Measurements from ENCODE around the gene ANKUB1. TPM values are rescaled to one million over a fixed set of nuclear protein-coding genes. Genes with fewer than 3 reads are reported as not detected.

Gene ANKUB1
- total RNA-seq, 1 donor from 2014 or later = not detected

- Mint-ChIP-seq H3K27ac (peak overlapping the region; percentile 13), H3K27me3 (ENCODE audit: low read depth) (no peaks in the 10 kb centered on the region), H3K9me3 (no peaks in the 10 kb centered on the region)
Measured at GRCh38 chr3:149738876-149739275, 53.5 kb downstream of the ANKUB1 start.

GRCh38 chr3:149736953-149737205 is 55.5 kb downstream of the ANKUB1 start:
- H3K9me3 Mint-ChIP-seq = no peaks in the 10 kb centered on the region
- H3K36me3 Mint-ChIP-seq (ENCODE audit: low read depth) = peaks cover 19% of the 10 kb centered on the region
- no peaks in the 10 kb centered on the region for H3K27me3 Mint-ChIP-seq (ENCODE audit: low read depth)
- intact Hi-C loops (cut with micrococcal nuclease) = no loop called here
- no peak overlapping the region for H3K4me3 Mint-ChIP-seq (ENCODE audit: low read depth)
- H3K4me1 Mint-ChIP-seq (ENCODE audit: low read depth) = peaks cover 2% of the 10 kb centered on the region
- no peak overlapping the region for H3K27ac Mint-ChIP-seq
- no peak for DNase-seq (ENCODE audit: low spot score)

More at GRCh38 chr3:149738876-149739275, 53.5 kb downstream of the ANKUB1 start:
- Mint-ChIP-seq H3K4me1 (ENCODE audit: low read depth) (peaks cover 2% of the 10 kb centered on the region), H3K4me3 (ENCODE audit: low read depth) (no peak overlapping the region), H3K36me3 (ENCODE audit: low read depth) (peaks cover 21% of the 10 kb centered on the region)
- intact Hi-C loops (cut with micrococcal nuclease) = no loop called here
- DNase-seq (ENCODE audit: low spot score) = no peak

GRCh38 chr3:149736175-149736952 is 56.0 kb downstream of the ANKUB1 start:
- intact Hi-C loops (cut with micrococcal nuclease) = no loop called here
- DNase-seq (ENCODE audit: low spot score) = no peak
- H3K27me3 Mint-ChIP-seq (ENCODE audit: low read depth) = no peaks in the 10 kb centered on the region
- H3K4me3 Mint-ChIP-seq (ENCODE audit: low read depth) = no peak overlapping the region
- peaks cover 14% of the 10 kb centered on the region for H3K36me3 Mint-ChIP-seq (ENCODE audit: low read depth)
- no peak overlapping the region for H3K27ac Mint-ChIP-seq
- no peaks in the 10 kb centered on the region for H3K9me3 Mint-ChIP-seq
- H3K4me1 Mint-ChIP-seq (ENCODE audit: low read depth) = peaks cover 2% of the 10 kb centered on the region

GRCh38 chr3:149732234-149732633 is 60.1 kb downstream of the ANKUB1 start:
- DNase-seq (ENCODE audit: low spot score) = no peak
- Mint-ChIP-seq H3K27ac (no peak overlapping the region), H3K36me3 (ENCODE audit: low read depth) (no peaks in the 10 kb centered on the region), H3K9me3 (no peaks in the 10 kb centered on the region), H3K4me1 (ENCODE audit: low read depth) (peaks cover 3% of the 10 kb centered on the region), H3K4me3 (ENCODE audit: low read depth) (no peak overlapping the region), H3K27me3 (ENCODE audit: low read depth) (no peaks in the 10 kb centered on the region)
- intact Hi-C loops (cut with micrococcal nuclease) = no loop called here

- intact Hi-C loops (cut with micrococcal nuclease) = loop anchor here (1.0 kb wide), 3 partner anchors 24 to 151 kb away; no protein-coding TSS in a partner anchor
- H3K4me3 Mint-ChIP-seq (ENCODE audit: low read depth) = no peak overlapping the region
- H3K27me3 Mint-ChIP-seq (ENCODE audit: low read depth) = no peaks in the 10 kb centered on the region
- DNase-seq (ENCODE audit: low spot score) = no peak
- H3K9me3 Mint-ChIP-seq = peaks cover 3% of the 10 kb centered on the region
- H3K27ac Mint-ChIP-seq = peak overlapping the region; percentile 34
- H3K36me3 Mint-ChIP-seq (ENCODE audit: low read depth) = no peaks in the 10 kb centered on the region
- H3K4me1 Mint-ChIP-seq (ENCODE audit: low read depth) = peaks cover 9% of the 10 kb centered on the region
Measured at GRCh38 chr3:149727656-149728055, 64.7 kb downstream of the ANKUB1 start.

GRCh38 chr3:149726716-149727407 is 65.5 kb downstream of the ANKUB1 start:
- no peaks in the 10 kb centered on the region for H3K36me3 Mint-ChIP-seq (ENCODE audit: low read depth)
- H3K27ac Mint-ChIP-seq = no peak overlapping the region
- no peak overlapping the region for H3K4me3 Mint-ChIP-seq (ENCODE audit: low read depth)
- no peaks in the 10 kb centered on the region for H3K27me3 Mint-ChIP-seq (ENCODE audit: low read depth)
- H3K9me3 Mint-ChIP-seq = peaks cover 10% of the 10 kb centered on the region
- peaks cover 9% of the 10 kb centered on the region for H3K4me1 Mint-ChIP-seq (ENCODE audit: low read depth)
- intact Hi-C loops (cut with micrococcal nuclease) = loop anchor here (1.0 kb wide), 3 partner anchors 24 to 151 kb away; no protein-coding TSS in a partner anchor
- no peak for DNase-seq (ENCODE audit: low spot score)

- Mint-ChIP-seq H3K36me3 (ENCODE audit: low read depth) (no peaks in the 10 kb centered on the region), H3K27ac (no peak overlapping the region), H3K9me3 (peaks cover 23% of the 10 kb centered on the region), H3K4me1 (ENCODE audit: low read depth) (peaks cover 9% of the 10 kb centered on the region), H3K4me3 (ENCODE audit: low read depth) (no peak overlapping the region), H3K27me3 (ENCODE audit: low read depth) (no peaks in the 10 kb centered on the region)
- intact Hi-C loops (cut with micrococcal nuclease) = no loop called here
- no peak for DNase-seq (ENCODE audit: low spot score)
Measured at GRCh38 chr3:149723781-149724180, 68.6 kb downstream of the ANKUB1 start.

GRCh38 chr3:149720918-149721317 is 71.4 kb downstream of the ANKUB1 start:
- Mint-ChIP-seq H3K36me3 (ENCODE audit: low read depth) (no peaks in the 10 kb centered on the region), H3K27ac (no peak overlapping the region), H3K9me3 (peaks cover 23% of the 10 kb centered on the region), H3K4me1 (ENCODE audit: low read depth) (peaks cover 10% of the 10 kb centered on the region), H3K4me3 (ENCODE audit: low read depth) (no peak overlapping the region), H3K27me3 (ENCODE audit: low read depth) (no peaks in the 10 kb centered on the region)
- DNase-seq (ENCODE audit: low spot score) = no peak
- intact Hi-C loops (cut with micrococcal nuclease) = no loop called here

- no peak for DNase-seq (ENCODE audit: low spot score)
- intact Hi-C loops (cut with micrococcal nuclease) = loop anchor here (5.0 kb wide), 1 partner anchor 205 kb away; no protein-coding TSS in a partner anchor
- no peaks in the 10 kb centered on the region for H3K36me3 Mint-ChIP-seq (ENCODE audit: low read depth)
- H3K27me3 Mint-ChIP-seq (ENCODE audit: low read depth) = no peaks in the 10 kb centered on the region
- no peak overlapping the region for H3K27ac Mint-ChIP-seq
- H3K4me3 Mint-ChIP-seq (ENCODE audit: low read depth) = no peak overlapping the region
- H3K4me1 Mint-ChIP-seq (ENCODE audit: low read depth) = peaks cover 10% of the 10 kb centered on the region
- peaks cover 19% of the 10 kb centered on the region for H3K9me3 Mint-ChIP-seq
Measured at GRCh38 chr3:149717391-149718056, 74.8 kb downstream of the ANKUB1 start.

GRCh38 chr3:149716984-149717383 is 75.4 kb downstream of the ANKUB1 start:
- Mint-ChIP-seq H3K4me1 (ENCODE audit: low read depth) (peaks cover 10% of the 10 kb centered on the region), H3K27ac (no peak overlapping the region)
- intact Hi-C loops (cut with micrococcal nuclease) = loop anchor here (5.0 kb wide), 1 partner anchor 205 kb away; no protein-coding TSS in a partner anchor

GRCh38 chr3:149715247-149715646 is 77.1 kb downstream of the ANKUB1 start:
- Mint-ChIP-seq H3K36me3 (ENCODE audit: low read depth) (no peaks in the 10 kb centered on the region), H3K27ac (no peak overlapping the region), H3K4me3 (ENCODE audit: low read depth) (no peak overlapping the region), H3K27me3 (ENCODE audit: low read depth) (no peaks in the 10 kb centered on the region), H3K9me3 (no peaks in the 10 kb centered on the region), H3K4me1 (ENCODE audit: low read depth) (peaks cover 10% of the 10 kb centered on the region)
- no peak for DNase-seq (ENCODE audit: low spot score)
- intact Hi-C loops (cut with micrococcal nuclease) = loop anchor here (5.0 kb wide), 1 partner anchor 203 kb away; no protein-coding TSS in a partner anchor

More at GRCh38 chr3:149716984-149717383, 75.4 kb downstream of the ANKUB1 start:
- Mint-ChIP-seq H3K4me3 (ENCODE audit: low read depth) (no peak overlapping the region), H3K27me3 (ENCODE audit: low read depth) (no peaks in the 10 kb centered on the region), H3K36me3 (ENCODE audit: low read depth) (no peaks in the 10 kb centered on the region), H3K9me3 (peaks cover 13% of the 10 kb centered on the region)
- no peak for DNase-seq (ENCODE audit: low spot score)

- intact Hi-C loops (cut with micrococcal nuclease) = no loop called here
- Mint-ChIP-seq H3K27me3 (ENCODE audit: low read depth) (no peaks in the 10 kb centered on the region), H3K9me3 (no peaks in the 10 kb centered on the region), H3K4me3 (ENCODE audit: low read depth) (no peak overlapping the region), H3K36me3 (ENCODE audit: low read depth) (no peaks in the 10 kb centered on the region), H3K4me1 (ENCODE audit: low read depth) (peaks cover 10% of the 10 kb centered on the region), H3K27ac (no peak overlapping the region)
- DNase-seq (ENCODE audit: low spot score) = no peak
Measured at GRCh38 chr3:149713730-149714654, 78.4 kb downstream of the ANKUB1 start.

Data from activated T-helper 2 cell treated with anti-CD3 and anti-CD28 coated beads, Interferon-gamma antibody, Interleukin-2, Interleukin-4, amounts not matched to agents 10 μg/mL and 5 μg/mL and 100 μg/mL, durations not matched to agents 14 hours and 24 hours and 36 hours (primary cell).